GM21515 (cell line): ENCODE data around the gene KCND2.

Source experiments
- ATAC-seq: cut with Tn5 transposase; IDR thresholded peaks from one replicate; pipeline ENCODE4 v1.9.1; 2021; ENCODE audit not compliant: unreplicated experiment

KCND2 gene

GRCh38 chr7:120307991-120308545 lies 35.1 kb downstream of the KCND2 start:
- ATAC-seq, result no peak

- no peak for ATAC-seq
Measured at GRCh38 chr7:120311028-120311788, 38.2 kb downstream of the KCND2 start.

GRCh38 chr7:120320218-120320961 lies 47.4 kb downstream of the KCND2 start:
- ATAC-seq, result no peak

GRCh38 chr7:120327054-120327453 lies 54.1 kb downstream of the KCND2 start:
- ATAC-seq, result no peak

GRCh38 chr7:120332433-120332832 lies 59.5 kb downstream of the KCND2 start:
- no peak for ATAC-seq

- peak; percentile 86 for ATAC-seq
Measured at GRCh38 chr7:120334475-120334874, 61.5 kb downstream of the KCND2 start.

GRCh38 chr7:120337308-120337907 lies 64.4 kb downstream of the KCND2 start:
- peak; percentile 59 for ATAC-seq

- no peak for ATAC-seq
Measured at GRCh38 chr7:120344276-120344675, 71.3 kb downstream of the KCND2 start.

- no peak for ATAC-seq
Measured at GRCh38 chr7:120353171-120353570, 80.2 kb downstream of the KCND2 start.

- peak; percentile 88 for ATAC-seq
Measured at GRCh38 chr7:120360918-120361317, 87.9 kb downstream of the KCND2 start.

GRCh38 chr7:120363414-120363813 lies 90.4 kb downstream of the KCND2 start:
- no peak for ATAC-seq

- no peak for ATAC-seq
Measured at GRCh38 chr7:120370954-120371353, 98.0 kb downstream of the KCND2 start.

- ATAC-seq, result no peak
Measured at GRCh38 chr7:120373174-120373573, 100.2 kb downstream of the KCND2 start.

GRCh38 chr7:120394595-120394994 lies 121.6 kb downstream of the KCND2 start:
- ATAC-seq, result peak; percentile 49

GRCh38 chr7:120395526-120396019 lies 122.6 kb downstream of the KCND2 start:
- ATAC-seq, result peak; percentile 77

GRCh38 chr7:120398284-120399000 lies 125.5 kb downstream of the KCND2 start:
- ATAC-seq, result no peak

- ATAC-seq, result peak; percentile 33
Measured at GRCh38 chr7:120400806-120401455, 128.0 kb downstream of the KCND2 start.

GRCh38 chr7:120402079-120402767 lies 129.2 kb downstream of the KCND2 start:
- ATAC-seq, result peak; percentile 63

GRCh38 chr7:120402801-120403200 lies 129.8 kb downstream of the KCND2 start:
- ATAC-seq, result no peak

GRCh38 chr7:120404042-120404441 lies 131.1 kb downstream of the KCND2 start:
- ATAC-seq, result peak; percentile 54
